RWPE2 (cell line): ENCODE data around the gene IPO8.
"Not testable (repeated sequence)": the region's sequence is repeated elsewhere in the genome, so short reads cannot be mapped to it uniquely, and the experiment has no call there.

ENCODE experiments used
- ATAC-seq: fragments of 200-7000 bp; cut with Tn5 transposase; 3 replicates; pipeline ENCODE4 v1.9.1; 2021; ENCODE audit warnings: low read depth
- DNase-seq: peaks from one replicate; pipeline ENCODE4 v3.0.0-alpha.2; 2020; ENCODE audit warnings: low spot score
- H3K27ac ChIP-seq: fragments of 450-650 bp; 2 replicates; pipeline ENCODE4 v1.5.1; 2017; ENCODE audit warnings: mild to moderate bottlenecking; ENCODE audit not compliant: poor library complexity, severe bottlenecking
- H3K27me3 ChIP-seq: fragments of 250-450 bp; sonication (Bioruptor Pico); 2 replicates; pipeline ENCODE4 v1.5.1; 2021; ENCODE audit warnings: mild to moderate bottlenecking, moderate library complexity; ENCODE audit not compliant: insufficient read depth, poor library complexity, severe bottlenecking
- H3K36me3 ChIP-seq: fragments of 250-450 bp; sonication (Bioruptor Pico); 2 replicates; pipeline ENCODE4 v1.5.1; 2020; ENCODE audit warnings: low read depth, mild to moderate bottlenecking, moderate library complexity
- H3K4me1 ChIP-seq: fragments of 250-450 bp; sonication (Bioruptor Pico); 2 replicates; pipeline ENCODE4 v1.5.1; 2021; ENCODE audit warnings: mild to moderate bottlenecking, moderate library complexity; ENCODE audit not compliant: insufficient read depth, poor library complexity, severe bottlenecking
- H3K4me3 ChIP-seq: fragments of 250-450 bp; sonication (Bioruptor Pico); 2 replicates; pipeline ENCODE4 v1.5.1; 2021; ENCODE audit warnings: mild to moderate bottlenecking, moderate library complexity; ENCODE audit not compliant: severe bottlenecking
- H3K9me3 ChIP-seq: fragments of 250-450 bp; sonication (Bioruptor Pico); 2 replicates; pipeline ENCODE4 v1.5.1; 2021; ENCODE audit warnings: mild to moderate bottlenecking, moderate library complexity; ENCODE audit not compliant: severe bottlenecking
- TF ChIP-seq, protein P1 (sequence below): fragments of 450-650 bp; IDR thresholded peaks from one replicate; pipeline ENCODE4 v1.5.1; 2017; ENCODE audit warnings: mild to moderate bottlenecking, moderate library complexity; ENCODE audit not compliant: poor library complexity, severe bottlenecking

IPO8 gene

DNA sequence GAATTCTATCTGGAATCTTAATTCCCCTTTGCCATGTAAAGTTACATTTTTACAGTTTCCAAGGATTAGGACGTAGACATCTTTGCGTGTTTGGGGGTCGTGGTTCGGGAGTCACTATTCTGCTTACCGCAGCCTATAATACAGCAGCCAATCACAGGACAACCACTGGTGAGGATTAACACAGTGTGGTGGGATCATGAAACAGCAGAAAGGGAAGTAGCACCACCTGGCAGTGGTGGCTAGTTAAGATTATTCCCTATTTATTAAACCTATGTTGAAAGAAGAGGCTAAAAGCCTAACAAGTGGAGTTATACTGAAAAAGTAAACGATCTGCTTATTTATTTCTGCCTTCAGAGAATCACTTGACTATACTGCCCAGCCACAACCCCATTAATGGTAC lies 71.7 kb downstream of the IPO8 start:
- TF ChIP-seq, protein P1, sequence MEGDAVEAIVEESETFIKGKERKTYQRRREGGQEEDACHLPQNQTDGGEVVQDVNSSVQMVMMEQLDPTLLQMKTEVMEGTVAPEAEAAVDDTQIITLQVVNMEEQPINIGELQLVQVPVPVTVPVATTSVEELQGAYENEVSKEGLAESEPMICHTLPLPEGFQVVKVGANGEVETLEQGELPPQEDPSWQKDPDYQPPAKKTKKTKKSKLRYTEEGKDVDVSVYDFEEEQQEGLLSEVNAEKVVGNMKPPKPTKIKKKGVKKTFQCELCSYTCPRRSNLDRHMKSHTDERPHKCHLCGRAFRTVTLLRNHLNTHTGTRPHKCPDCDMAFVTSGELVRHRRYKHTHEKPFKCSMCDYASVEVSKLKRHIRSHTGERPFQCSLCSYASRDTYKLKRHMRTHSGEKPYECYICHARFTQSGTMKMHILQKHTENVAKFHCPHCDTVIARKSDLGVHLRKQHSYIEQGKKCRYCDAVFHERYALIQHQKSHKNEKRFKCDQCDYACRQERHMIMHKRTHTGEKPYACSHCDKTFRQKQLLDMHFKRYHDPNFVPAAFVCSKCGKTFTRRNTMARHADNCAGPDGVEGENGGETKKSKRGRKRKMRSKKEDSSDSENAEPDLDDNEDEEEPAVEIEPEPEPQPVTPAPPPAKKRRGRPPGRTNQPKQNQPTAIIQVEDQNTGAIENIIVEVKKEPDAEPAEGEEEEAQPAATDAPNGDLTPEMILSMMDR: no peak
- Histone ChIP-seq H3K9me3 (no peaks in the 10 kb centered on the region), H3K36me3 (no peaks in the 10 kb centered on the region), H3K27me3 (no peaks in the 10 kb centered on the region), H3K4me1 (no peaks in the 10 kb centered on the region), H3K27ac (no peak overlapping the region), H3K4me3 (no peak overlapping the region)
- no peak for ATAC-seq
- no peak for DNase-seq

- Histone ChIP-seq H3K4me3 (no peak overlapping the region), H3K9me3 (no peaks in the 10 kb centered on the region), H3K27me3 (no peaks in the 10 kb centered on the region), H3K4me1 (no peaks in the 10 kb centered on the region), H3K27ac (no peak overlapping the region), H3K36me3 (no peaks in the 10 kb centered on the region)
- TF ChIP-seq, protein P1: no peak
- ATAC-seq (no peak; the same call in 2 of the 3 replicates), DNase-seq (no peak)
These were observed 73.2 kb downstream of the IPO8 start for GRCh38 chr12:30622509-30622908.

GRCh38 chr12:30621663-30622241 lies 73.9 kb downstream of the IPO8 start:
- not testable (repeated sequence) for ATAC-seq, H3K4me1 ChIP-seq, H3K9me3 ChIP-seq, H3K27ac ChIP-seq, H3K27me3 ChIP-seq, H3K4me3 ChIP-seq, H3K36me3 ChIP-seq, DNase-seq

DNA sequence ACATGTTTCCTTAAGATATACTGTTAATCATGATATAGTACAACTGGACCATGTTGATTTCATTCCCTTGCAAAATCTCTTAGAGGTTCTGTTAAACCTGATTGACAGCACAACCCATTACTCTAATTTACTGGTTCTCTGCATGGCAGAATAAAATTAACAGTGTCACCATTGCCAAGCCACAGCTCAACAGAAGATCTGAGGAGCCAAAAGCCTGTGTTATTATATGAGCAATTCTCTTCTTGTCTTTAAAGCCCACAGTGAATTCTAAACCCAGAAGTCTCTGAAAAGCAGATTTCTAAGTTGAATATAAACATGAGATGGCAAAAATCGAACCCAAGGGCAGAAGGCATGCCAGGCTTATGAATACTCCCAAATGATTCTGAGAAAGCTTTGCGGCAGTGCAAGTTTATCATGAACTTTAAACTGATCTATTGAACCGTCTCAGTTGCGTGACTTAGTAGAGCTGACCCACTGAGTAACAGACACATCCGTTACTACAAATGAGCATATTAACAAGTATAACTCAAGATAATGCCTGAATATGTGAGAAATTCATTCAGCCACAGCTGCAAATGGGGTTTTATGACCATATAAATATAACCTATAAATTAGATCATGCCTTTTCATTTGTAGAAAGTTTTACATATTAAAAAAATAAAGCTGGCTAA lies 78.2 kb downstream of the IPO8 start:
- no peak for DNase-seq
- H3K9me3 ChIP-seq: no peaks in the 10 kb centered on the region
- H3K36me3 ChIP-seq: no peaks in the 10 kb centered on the region
- no peak overlapping the region for H3K4me3 ChIP-seq
- H3K27ac ChIP-seq: no peak overlapping the region
- TF ChIP-seq, protein P1: no peak
- H3K4me1 ChIP-seq: no peaks in the 10 kb centered on the region
- no peaks in the 10 kb centered on the region for H3K27me3 ChIP-seq
- ATAC-seq: no peak

DNA sequence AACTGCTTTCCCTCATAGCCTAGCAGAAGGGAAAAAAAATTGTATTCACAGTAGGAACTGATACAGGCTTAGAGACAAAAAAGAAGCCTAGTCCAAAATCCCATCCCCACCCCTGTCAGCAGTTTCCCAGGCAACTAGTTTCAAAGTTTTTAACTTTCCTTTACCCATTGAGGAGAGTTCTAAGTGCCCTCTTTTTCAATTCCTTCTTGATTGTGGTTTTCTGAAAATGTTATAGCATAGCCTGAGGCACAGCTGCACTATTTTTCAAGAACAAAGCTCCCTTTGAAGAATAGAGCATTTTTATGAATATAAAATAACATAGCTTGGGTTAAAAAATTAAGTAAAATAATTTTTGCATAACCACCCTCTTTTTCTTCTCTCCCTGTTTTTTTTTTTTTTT lies 81.6 kb downstream of the IPO8 start:
- no peak for ATAC-seq
- no peak overlapping the region for H3K27ac ChIP-seq
- no peak overlapping the region for H3K4me3 ChIP-seq
- TF ChIP-seq, protein P1: no peak
- no peak for DNase-seq
- H3K4me1 ChIP-seq: no peaks in the 10 kb centered on the region
- H3K36me3 ChIP-seq: no peaks in the 10 kb centered on the region
- no peaks in the 10 kb centered on the region for H3K27me3 ChIP-seq
- H3K9me3 ChIP-seq: no peaks in the 10 kb centered on the region
